ENCODE data around the gene WDR90.
"Not testable (repeated sequence)": the region's sequence is repeated elsewhere in the genome, so short reads cannot be mapped to it uniquely, and the experiment has no call there.

WDR90 gene

GRCh38 chr16:709566-710499 is 60.7 kb downstream of the WDR90 start:
- Mint-ChIP-seq H3K9me3 (no peaks in the 10 kb centered on the region), H3K4me3 (no peak overlapping the region), H3K27me3 (ENCODE audit: low read depth) (peaks cover 42% of the 10 kb centered on the region), H3K4me1 (ENCODE audit: low read depth) (no peaks in the 10 kb centered on the region), H3K27ac (no peak overlapping the region), H3K36me3 (ENCODE audit: low read depth) (no peaks in the 10 kb centered on the region)
- no peak for DNase-seq (ENCODE audit: low spot score)

GRCh38 chr16:710500-711075 is 61.4 kb downstream of the WDR90 start:
- peaks cover 42% of the 10 kb centered on the region for H3K27me3 Mint-ChIP-seq (ENCODE audit: low read depth)

GRCh38 chr16:711084-711483 is 61.9 kb downstream of the WDR90 start:
- no peaks in the 10 kb centered on the region for H3K36me3 Mint-ChIP-seq (ENCODE audit: low read depth)
- no peak for DNase-seq (ENCODE audit: low spot score)
- H3K4me3 Mint-ChIP-seq, result no peak overlapping the region
- H3K9me3 Mint-ChIP-seq, result no peaks in the 10 kb centered on the region
- H3K27me3 Mint-ChIP-seq (ENCODE audit: low read depth), result peaks cover 46% of the 10 kb centered on the region
- no peak overlapping the region for H3K27ac Mint-ChIP-seq
- no peaks in the 10 kb centered on the region for H3K4me1 Mint-ChIP-seq (ENCODE audit: low read depth)

More at GRCh38 chr16:710500-711075, 61.4 kb downstream of the WDR90 start:
- Mint-ChIP-seq H3K9me3 (no peaks in the 10 kb centered on the region), H3K36me3 (ENCODE audit: low read depth) (no peaks in the 10 kb centered on the region), H3K4me1 (ENCODE audit: low read depth) (no peaks in the 10 kb centered on the region), H3K4me3 (no peak overlapping the region), H3K27ac (no peak overlapping the region)
- DNase-seq (ENCODE audit: low spot score), result no peak

- no peaks in the 10 kb centered on the region for H3K36me3 Mint-ChIP-seq (ENCODE audit: low read depth)
- peaks cover 44% of the 10 kb centered on the region for H3K27me3 Mint-ChIP-seq (ENCODE audit: low read depth)
- H3K9me3 Mint-ChIP-seq, result no peaks in the 10 kb centered on the region
- peak; percentile 76 for DNase-seq (ENCODE audit: low spot score)
- no peaks in the 10 kb centered on the region for H3K4me1 Mint-ChIP-seq (ENCODE audit: low read depth)
- no peak overlapping the region for H3K27ac Mint-ChIP-seq
- no peak overlapping the region for H3K4me3 Mint-ChIP-seq
These were observed 62.6 kb downstream of the WDR90 start for GRCh38 chr16:711548-712320.

- not testable (repeated sequence) for H3K9me3 Mint-ChIP-seq; H3K27ac Mint-ChIP-seq; H3K4me3 Mint-ChIP-seq; H3K4me1 Mint-ChIP-seq (ENCODE audit: low read depth); H3K36me3 Mint-ChIP-seq (ENCODE audit: low read depth)
- DNase-seq (ENCODE audit: low spot score), result peak; percentile 51
- peaks cover 35% of the 10 kb centered on the region for H3K27me3 Mint-ChIP-seq (ENCODE audit: low read depth)
These were observed 63.6 kb downstream of the WDR90 start for GRCh38 chr16:712740-713250.

- Mint-ChIP-seq H3K4me3 (no peak overlapping the region), H3K27ac (no peak overlapping the region), H3K4me1 (ENCODE audit: low read depth) (no peaks in the 10 kb centered on the region), H3K9me3 (no peaks in the 10 kb centered on the region), H3K27me3 (ENCODE audit: low read depth) (peaks cover 23% of the 10 kb centered on the region), H3K36me3 (ENCODE audit: low read depth) (no peaks in the 10 kb centered on the region)
- DNase-seq (ENCODE audit: low spot score), result no peak
These were observed 64.9 kb downstream of the WDR90 start for GRCh38 chr16:714079-714478.

- DNase-seq (ENCODE audit: low spot score), result peak; percentile 92
- H3K36me3 Mint-ChIP-seq (ENCODE audit: low read depth), result no peaks in the 10 kb centered on the region
- H3K27ac Mint-ChIP-seq, result no peak within 1 kb of the TSS
- no peaks in the 10 kb centered on the region for H3K9me3 Mint-ChIP-seq
- peak within 1 kb of the TSS; percentile 24 for H3K4me3 Mint-ChIP-seq
- H3K4me1 Mint-ChIP-seq (ENCODE audit: low read depth), result no peaks in the 10 kb centered on the region
- peaks cover 17% of the 10 kb centered on the region for H3K27me3 Mint-ChIP-seq (ENCODE audit: low read depth)
These were observed 65.7 kb downstream of the WDR90 start, which contains the start of gene METRN for GRCh38 chr16:714558-715476. Gene METRN (plus strand): TSS chr16:715118. CDS start chr16:715290, 172 bp downstream.

GRCh38 chr16:715477-716199 is 66.5 kb downstream of the WDR90 start:
- Mint-ChIP-seq H3K4me3 (peak overlapping the region; percentile 24), H3K4me1 (ENCODE audit: low read depth) (peaks cover 3% of the 10 kb centered on the region), H3K27me3 (ENCODE audit: low read depth) (peaks cover 17% of the 10 kb centered on the region), H3K27ac (no peak overlapping the region), H3K9me3 (no peaks in the 10 kb centered on the region), H3K36me3 (ENCODE audit: low read depth) (no peaks in the 10 kb centered on the region)
- DNase-seq (ENCODE audit: low spot score), result peak; percentile 40

- Mint-ChIP-seq H3K9me3 (no peaks in the 10 kb centered on the region), H3K27ac (no peak overlapping the region), H3K4me3 (peak overlapping the region; percentile 49), H3K36me3 (ENCODE audit: low read depth) (no peaks in the 10 kb centered on the region), H3K27me3 (ENCODE audit: low read depth) (peaks cover 16% of the 10 kb centered on the region), H3K4me1 (ENCODE audit: low read depth) (peaks cover 3% of the 10 kb centered on the region)
- no peak for DNase-seq (ENCODE audit: low spot score)
These were observed 67.0 kb downstream of the WDR90 start for GRCh38 chr16:716200-716568.

- H3K27ac Mint-ChIP-seq, result no peak overlapping the region
- peaks cover 3% of the 10 kb centered on the region for H3K4me1 Mint-ChIP-seq (ENCODE audit: low read depth)
- H3K36me3 Mint-ChIP-seq (ENCODE audit: low read depth), result no peaks in the 10 kb centered on the region
- H3K9me3 Mint-ChIP-seq, result no peaks in the 10 kb centered on the region
- no peak overlapping the region for H3K4me3 Mint-ChIP-seq
- H3K27me3 Mint-ChIP-seq (ENCODE audit: low read depth), result peaks cover 15% of the 10 kb centered on the region
- DNase-seq (ENCODE audit: low spot score), result no peak
These were observed 67.7 kb downstream of the WDR90 start for GRCh38 chr16:716768-717325.

Measured in T-helper 2 cell treated with Interferon-gamma antibody and Interleukin-4, amounts not matched to agents 5 μg/mL and 100 μg/mL, for 36 hours (primary cell).